ENCODE results near the gene MYCBPAP.

MYCBPAP gene

GRCh38 chr17:50573866-50574611, 65.8 kb downstream of the MYCBPAP start:
- no peak for DNase-seq

- no peak for DNase-seq
These were observed 67.5 kb downstream of the MYCBPAP start for GRCh38 chr17:50575581-50576210.

GRCh38 chr17:50576864-50577263, 68.6 kb downstream of the MYCBPAP start:
- no peak for DNase-seq

GRCh38 chr17:50577451-50577954, 69.3 kb downstream of the MYCBPAP start:
- no peak for DNase-seq

GRCh38 chr17:50578173-50578572, 69.9 kb downstream of the MYCBPAP start:
- no peak for DNase-seq

- DNase-seq, result no peak
These were observed 71.2 kb downstream of the MYCBPAP start for GRCh38 chr17:50579399-50579798.

GRCh38 chr17:50580646-50581045, 72.4 kb downstream of the MYCBPAP start:
- DNase-seq, result no peak
